ENCODE results near the gene BEAN1.

The BEAN1 gene

DNA sequence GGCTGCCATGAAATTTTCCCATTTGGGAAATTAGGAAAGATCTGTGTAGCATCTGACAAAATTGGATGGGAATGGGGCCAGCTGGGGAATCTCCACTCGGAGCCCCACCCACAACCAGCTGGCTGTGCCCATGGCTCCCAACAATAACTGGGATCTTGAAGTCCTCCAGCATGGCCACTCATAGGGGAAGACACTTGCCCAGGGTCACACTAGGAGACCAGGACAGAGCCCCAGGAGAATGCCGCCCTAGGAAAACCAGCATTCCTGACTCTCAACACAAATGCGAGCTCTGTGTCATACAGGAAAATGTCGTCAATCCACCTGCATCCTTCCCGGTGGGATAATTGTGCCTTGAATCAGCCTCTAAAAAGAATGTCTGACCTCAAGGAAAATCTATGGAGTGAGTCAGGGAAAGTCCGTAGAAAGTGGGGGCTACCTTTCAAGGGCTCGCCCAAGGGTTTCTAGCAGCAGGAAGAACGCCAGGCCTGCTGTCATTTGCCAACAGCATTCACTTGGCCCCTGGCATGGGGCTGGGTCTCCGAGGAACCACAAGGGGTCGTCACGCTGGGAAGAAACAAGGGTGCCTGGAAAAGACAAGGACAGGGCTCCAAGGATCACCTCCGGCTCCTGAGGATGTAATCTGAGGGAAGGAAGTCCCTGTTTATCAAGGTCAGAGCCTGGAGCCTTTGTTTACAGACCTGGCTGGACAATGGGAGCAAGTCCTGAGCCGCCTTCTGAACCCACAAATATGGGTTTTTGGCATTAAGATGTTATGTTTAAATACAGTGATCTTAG is 44.7 kb upstream of the BEAN1 start:
- ChIA-PET CTCF (no interaction called here), POLR2A (no interaction called here)
- no peak for DNase-seq (ENCODE audit: extremely low spot score)
- TF ChIP-seq, protein P1, sequence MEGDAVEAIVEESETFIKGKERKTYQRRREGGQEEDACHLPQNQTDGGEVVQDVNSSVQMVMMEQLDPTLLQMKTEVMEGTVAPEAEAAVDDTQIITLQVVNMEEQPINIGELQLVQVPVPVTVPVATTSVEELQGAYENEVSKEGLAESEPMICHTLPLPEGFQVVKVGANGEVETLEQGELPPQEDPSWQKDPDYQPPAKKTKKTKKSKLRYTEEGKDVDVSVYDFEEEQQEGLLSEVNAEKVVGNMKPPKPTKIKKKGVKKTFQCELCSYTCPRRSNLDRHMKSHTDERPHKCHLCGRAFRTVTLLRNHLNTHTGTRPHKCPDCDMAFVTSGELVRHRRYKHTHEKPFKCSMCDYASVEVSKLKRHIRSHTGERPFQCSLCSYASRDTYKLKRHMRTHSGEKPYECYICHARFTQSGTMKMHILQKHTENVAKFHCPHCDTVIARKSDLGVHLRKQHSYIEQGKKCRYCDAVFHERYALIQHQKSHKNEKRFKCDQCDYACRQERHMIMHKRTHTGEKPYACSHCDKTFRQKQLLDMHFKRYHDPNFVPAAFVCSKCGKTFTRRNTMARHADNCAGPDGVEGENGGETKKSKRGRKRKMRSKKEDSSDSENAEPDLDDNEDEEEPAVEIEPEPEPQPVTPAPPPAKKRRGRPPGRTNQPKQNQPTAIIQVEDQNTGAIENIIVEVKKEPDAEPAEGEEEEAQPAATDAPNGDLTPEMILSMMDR (IDR thresholded peaks at IDR 0.05; ENCODE audit: control extremely low read depth, extremely low read depth, low read depth, missing control alignments) = no peak

DNA sequence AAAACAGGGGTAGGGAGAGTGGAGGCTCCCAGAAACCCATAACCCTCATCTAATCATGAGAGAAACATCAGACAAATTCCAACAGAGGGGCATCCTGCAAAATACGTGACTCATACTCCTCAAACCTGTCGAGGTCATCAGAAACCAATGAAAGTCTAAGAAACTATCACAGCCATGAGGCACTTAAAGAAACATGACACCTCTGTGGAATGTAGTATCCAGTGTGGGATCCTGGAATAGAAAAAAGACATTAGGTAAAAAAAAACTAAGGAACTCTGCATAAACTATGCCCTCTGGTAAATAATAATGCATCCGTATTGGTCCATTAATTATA is 44.2 kb upstream of the BEAN1 start:
- ChIA-PET POLR2A (no interaction called here), CTCF (no interaction called here)
- TF ChIP-seq, protein P1 (IDR thresholded peaks at IDR 0.05; ENCODE audit: control extremely low read depth, extremely low read depth, low read depth, missing control alignments) = no peak
- DNase-seq (ENCODE audit: extremely low spot score) = no peak

DNA sequence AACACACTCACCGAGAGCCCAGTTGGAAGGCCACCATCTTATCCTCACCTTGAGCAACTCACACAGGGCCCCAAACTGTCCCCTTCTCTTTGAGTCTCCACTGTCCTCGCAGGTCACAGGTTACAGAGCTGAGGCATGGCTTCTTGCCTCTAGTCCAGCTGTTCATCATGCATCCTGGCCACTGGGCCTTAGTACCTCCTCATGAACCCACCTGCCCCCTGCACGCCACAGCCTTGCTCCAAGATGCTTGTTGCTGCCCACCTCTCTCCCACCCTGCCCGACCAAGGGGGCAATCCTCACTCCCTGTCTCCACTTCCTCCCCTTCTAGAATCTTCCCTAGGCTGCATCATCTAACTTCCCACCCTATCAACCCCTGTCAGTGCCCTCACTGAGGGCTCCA is 43.5 kb upstream of the BEAN1 start:
- TF ChIP-seq, protein P1 (IDR thresholded peaks at IDR 0.05; ENCODE audit: control extremely low read depth, extremely low read depth, low read depth, missing control alignments) = no peak
- POLR2A ChIA-PET = no interaction called here
- CTCF ChIA-PET = no interaction called here
- DNase-seq (ENCODE audit: extremely low spot score) = no peak

DNA sequence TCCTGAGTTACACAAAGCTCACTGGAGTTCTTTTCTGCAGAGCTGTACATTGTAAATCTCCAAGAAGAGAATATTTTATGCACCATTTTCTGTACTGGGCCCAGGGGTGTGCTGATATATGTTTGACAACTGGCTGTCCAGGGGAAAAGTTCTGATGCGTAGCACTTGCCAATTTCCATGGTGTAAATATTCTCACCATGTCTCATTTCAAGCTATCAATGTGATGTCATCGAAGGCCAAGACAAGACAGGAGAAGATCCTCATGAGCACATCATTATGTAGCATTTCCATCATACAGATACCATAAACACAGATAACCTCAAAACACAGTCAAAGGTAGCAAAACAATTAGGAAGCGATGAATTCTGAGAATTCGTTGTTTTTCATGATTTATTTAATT is 41.7 kb upstream of the BEAN1 start:
- ChIA-PET CTCF (interaction anchor here (1.2 to 1.4 kb wide), 3 partner anchors 14 to 41 kb away, joined by 3 to 6 read pairs (median 4); no protein-coding TSS in a partner anchor), POLR2A (no interaction called here)
- no peak for DNase-seq (ENCODE audit: extremely low spot score)

DNA sequence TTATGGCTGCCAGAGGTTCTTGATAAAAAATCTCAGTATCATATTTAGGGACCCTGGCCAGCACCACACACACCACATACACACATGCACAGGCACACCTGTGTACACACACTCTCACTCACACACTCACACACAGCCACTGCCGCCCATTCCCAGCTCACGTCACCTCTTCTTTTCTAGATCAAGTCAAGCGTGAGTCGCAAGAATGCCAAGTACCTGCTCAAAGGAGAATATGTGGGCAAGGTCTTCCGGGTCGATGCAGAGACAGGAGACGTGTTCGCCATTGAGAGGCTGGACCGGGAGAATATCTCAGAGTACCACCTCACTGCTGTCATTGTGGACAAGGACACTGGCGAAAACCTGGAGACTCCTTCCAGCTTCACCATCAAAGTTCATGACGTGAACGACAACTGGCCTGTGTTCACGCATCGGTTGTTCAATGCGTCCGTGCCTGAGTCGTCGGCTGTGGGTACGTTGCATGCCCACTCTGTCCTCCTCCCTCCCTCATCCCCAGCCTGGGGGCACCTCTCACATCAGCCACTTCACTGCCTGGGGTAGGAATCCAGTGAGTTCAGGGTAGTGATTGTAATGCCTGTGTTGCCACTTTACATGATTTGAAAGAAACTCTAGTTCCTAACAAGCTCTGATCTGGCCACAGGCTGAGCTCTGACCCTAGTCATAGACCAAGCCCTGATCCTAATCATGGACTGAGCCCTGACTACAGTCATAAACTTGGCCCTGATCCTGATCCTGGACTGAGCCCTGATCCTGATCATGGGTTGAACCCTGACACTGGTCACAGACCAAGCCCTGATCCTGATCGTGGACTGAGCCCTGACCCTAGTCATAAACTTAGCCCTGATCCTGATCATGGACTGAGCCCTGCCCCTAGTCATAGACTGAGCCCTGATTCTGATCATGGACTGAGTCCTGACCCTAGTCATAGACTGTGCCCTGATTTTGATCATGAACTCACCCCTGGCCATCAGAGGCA is 40.2 kb upstream of the BEAN1 start:
- TF ChIP-seq, protein P1 (IDR thresholded peaks at IDR 0.05; ENCODE audit: control extremely low read depth, extremely low read depth, low read depth, missing control alignments) = no peak
- ChIA-PET CTCF (interaction anchor here (1.3 kb wide), 2 partner anchors 19 to 29 kb away, joined by 4 read pairs; no protein-coding TSS in a partner anchor), POLR2A (no interaction called here)
- no peak for DNase-seq (ENCODE audit: extremely low spot score)

More for the DNA sequence above, 41.7 kb upstream of the BEAN1 start:
- TF ChIP-seq, protein P1 (IDR thresholded peaks at IDR 0.05; ENCODE audit: control extremely low read depth, extremely low read depth, low read depth, missing control alignments) = no peak

DNA sequence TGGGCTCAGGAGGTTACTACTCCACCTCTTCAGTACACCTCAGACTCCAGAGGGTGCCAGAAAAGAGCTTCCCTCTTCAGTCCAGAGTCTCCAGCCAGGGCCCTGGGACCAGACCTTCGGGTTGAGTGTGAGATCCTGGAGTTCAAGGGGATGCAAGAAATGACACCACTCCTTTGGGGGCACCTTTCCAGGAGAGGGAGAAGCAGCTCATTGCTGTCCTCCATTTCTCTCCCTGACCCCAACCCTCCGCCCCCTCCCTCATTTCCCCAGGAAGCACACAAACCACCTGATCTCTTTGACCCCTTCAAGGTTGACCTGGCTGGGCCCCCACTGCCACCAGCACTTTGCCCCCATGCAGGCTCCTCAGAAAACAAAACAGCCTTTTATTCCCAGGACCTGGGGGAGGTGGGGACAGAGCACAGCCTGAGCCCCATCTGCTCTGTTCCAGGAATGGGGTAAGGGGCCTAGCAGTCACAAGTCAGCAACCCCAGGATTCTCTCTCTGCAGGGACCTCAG is 39.2 kb upstream of the BEAN1 start:
- DNase-seq (ENCODE audit: extremely low spot score) = no peak
- ChIA-PET POLR2A (no interaction called here), CTCF (interaction anchor here (1.1 kb wide), 1 partner anchor 44 kb away, joined by 3 read pairs; no protein-coding TSS in a partner anchor)
- TF ChIP-seq, protein P1 (IDR thresholded peaks at IDR 0.05; ENCODE audit: control extremely low read depth, extremely low read depth, low read depth, missing control alignments) = no peak

Data from GM10248 (cell line).